Naive B cell (primary cell): ENCODE measurements around the gene NECAB3. TPM values are rescaled to one million over a fixed set of nuclear protein-coding genes. Genes with fewer than 3 reads are reported as not detected.

Experiments
- ATAC-seq, 2 donors: fragments of 150-1000 bp; cut with Tn5 transposase; 2 replicates each; pipeline ENCODE4 v1.10.0; 2021; ENCODE audit warnings: low read depth in 2 of 2, mild to moderate bottlenecking in 2 of 2, moderate library complexity in 2 of 2
- DNase-seq: peaks from one replicate; pipeline ENCODE4 v3.0.0; 2022
- H3K27ac Mint-ChIP-seq, 6 donors: one replicate each; pipeline ENCODE4 v1.8.0; 2020 to 2022; ENCODE audit warnings: mild to moderate bottlenecking in 6 of 6, mixed read lengths in 6 of 6, moderate library complexity in 5 of 6, inconsistent platforms in 2 of 6
- H3K27me3 Mint-ChIP-seq, 3 donors: one replicate each; pipeline ENCODE4 v1.8.0; 2021 to 2022; ENCODE audit warnings: mixed read lengths in 3 of 3, mild to moderate bottlenecking in 1 of 3
- H3K36me3 Mint-ChIP-seq, 2 donors: one replicate each; pipeline ENCODE4 v1.8.0; 2020 to 2022; ENCODE audit warnings: mixed read lengths in 2 of 2, inconsistent platforms in 1 of 2, mild to moderate bottlenecking in 1 of 2
- H3K4me1 Mint-ChIP-seq, 3 donors: one replicate each; pipeline ENCODE4 v1.8.0; 2020 to 2022; ENCODE audit warnings: mixed read lengths in 3 of 3, inconsistent platforms in 1 of 3, mild to moderate bottlenecking in 1 of 3, moderate library complexity in 1 of 3
- H3K4me3 Mint-ChIP-seq, 8 donors: one replicate each; pipeline ENCODE4 v1.8.0; 2020 to 2022; ENCODE audit warnings: mild to moderate bottlenecking in 8 of 8, mixed read lengths in 8 of 8, moderate library complexity in 8 of 8, inconsistent platforms in 2 of 8
- H3K9me3 Mint-ChIP-seq, 7 donors: one replicate each; pipeline ENCODE4 v1.8.0; 2020 to 2022; ENCODE audit warnings: mixed read lengths in 7 of 7, mild to moderate bottlenecking in 5 of 7, inconsistent platforms in 2 of 7, moderate library complexity in 1 of 7
- polyA plus RNA-seq, 6 donors: library from polyadenylated mRNA; unstranded; fragments of 300-500 nt; fragmentation: Illumina TruSeq; gene quantifications; one replicate each; pipeline ENCODE4 v1.2.3, GENCODE V29; 2021; ENCODE audit warnings: low read depth in 6 of 6

Gene NECAB3
- polyA plus RNA-seq, 6 donors from 2014 or later: 0.74 to 1.0 (median 0.82) TPM; not detected in 3

- ATAC-seq: no peak
- Mint-ChIP-seq H3K27me3 (no peaks in the 10 kb centered on the region), H3K36me3 (no peaks in the 10 kb centered on the region), H3K27ac (peak overlapping the region in 1 of 6 donors; percentile 14), H3K4me1 (peaks cover 28 to 35% (median 32%) of the 10 kb centered on the region in 3 donors), H3K9me3 (no peaks in the 10 kb centered on the region), H3K4me3 (peak overlapping the region in 1 of 8 donors; percentile 30)
- no peak for DNase-seq
Observed at GRCh38 chr20:33669873-33670640, 4.2 kb downstream of the NECAB3 start.

GRCh38 chr20:33669224-33669623 lies 5.0 kb downstream of the NECAB3 start:
- DNase-seq: no peak
- Mint-ChIP-seq H3K4me1 (peaks cover 32 to 37% (median 36%) of the 10 kb centered on the region in 3 donors), H3K27me3 (no peaks in the 10 kb centered on the region), H3K9me3 (no peaks in the 10 kb centered on the region), H3K27ac (peak overlapping the region in 1 of 6 donors; percentile 67), H3K36me3 (no peaks in the 10 kb centered on the region), H3K4me3 (peak overlapping the region in 3 of 8 donors; percentile 51 to 82 (median 53))
- no peak for ATAC-seq

GRCh38 chr20:33668466-33669155 lies 5.6 kb downstream of the NECAB3 start:
- no peaks in the 10 kb centered on the region for H3K27me3 Mint-ChIP-seq
- H3K36me3 Mint-ChIP-seq: no peaks in the 10 kb centered on the region
- peaks cover 29 to 38% (median 36%) of the 10 kb centered on the region in 3 donors for H3K4me1 Mint-ChIP-seq
- H3K9me3 Mint-ChIP-seq: no peaks in the 10 kb centered on the region
- peak overlapping the region in 2 of 6 donors; percentile 11 to 67 for H3K27ac Mint-ChIP-seq
- ATAC-seq (no peak), DNase-seq (no peak)
- peak overlapping the region; percentile 58 to 89 (median 82) for H3K4me3 Mint-ChIP-seq

- Mint-ChIP-seq H3K4me1 (peaks cover 22 to 33% (median 32%) of the 10 kb centered on the region in 3 donors), H3K36me3 (no peaks in the 10 kb centered on the region), H3K27me3 (no peaks in the 10 kb centered on the region), H3K27ac (peak overlapping the region in 4 of 6 donors; percentile 11 to 49 (median 26)), H3K4me3 (peak overlapping the region; percentile 67 to 89 (median 82)), H3K9me3 (no peaks in the 10 kb centered on the region)
- ATAC-seq (peak; percentile 54 to 58), DNase-seq (peak; percentile 73)
Observed at GRCh38 chr20:33667676-33668465, 6.4 kb downstream of the NECAB3 start.

GRCh38 chr20:33667245-33667675 lies 7.0 kb downstream of the NECAB3 start:
- peak overlapping the region; percentile 67 to 92 (median 88) for H3K4me3 Mint-ChIP-seq
- no peaks in the 10 kb centered on the region for H3K9me3 Mint-ChIP-seq
- H3K4me1 Mint-ChIP-seq: peaks cover 21 to 37% (median 34%) of the 10 kb centered on the region in 3 donors
- H3K27ac Mint-ChIP-seq: peak overlapping the region in 3 of 6 donors; percentile 18 to 76 (median 49)
- DNase-seq (peak; percentile 24), ATAC-seq (peak; percentile 11 to 19)
- no peaks in the 10 kb centered on the region for H3K27me3 Mint-ChIP-seq
- no peaks in the 10 kb centered on the region for H3K36me3 Mint-ChIP-seq

GRCh38 chr20:33666293-33667244 lies 7.7 kb downstream of the NECAB3 start, which contains the start of gene ACTL10:
Gene ACTL10 (plus strand): TSS chr20:33666943. CDS start chr20:33667498, 555 bp downstream.
- DNase-seq: peak; percentile 78
- peak within 1 kb of the TSS in 5 of 6 donors; percentile 49 to 98 (median 85) for H3K27ac Mint-ChIP-seq
- peak; percentile 61 to 63 for ATAC-seq
- H3K27me3 Mint-ChIP-seq: no peaks in the 10 kb centered on the region
- H3K9me3 Mint-ChIP-seq: no peaks in the 10 kb centered on the region
- H3K4me1 Mint-ChIP-seq: peaks cover 21 to 37% (median 34%) of the 10 kb centered on the region in 3 donors
- H3K36me3 Mint-ChIP-seq: no peaks in the 10 kb centered on the region
- peak within 1 kb of the TSS; percentile 87 to 95 (median 92) for H3K4me3 Mint-ChIP-seq

- no peak for DNase-seq
- no peaks in the 10 kb centered on the region for H3K27me3 Mint-ChIP-seq
- H3K9me3 Mint-ChIP-seq: no peaks in the 10 kb centered on the region
- peak overlapping the region in 7 of 8 donors; percentile 75 to 92 (median 90) for H3K4me3 Mint-ChIP-seq
- H3K36me3 Mint-ChIP-seq: no peaks in the 10 kb centered on the region
- ATAC-seq: no peak
- H3K27ac Mint-ChIP-seq: peak overlapping the region in 5 of 6 donors; percentile 57 to 95 (median 84)
- H3K4me1 Mint-ChIP-seq: peaks cover 21 to 37% (median 34%) of the 10 kb centered on the region in 3 donors
Observed at GRCh38 chr20:33664762-33665144, 9.5 kb downstream of the NECAB3 start.

- peak overlapping the region; percentile 75 to 92 (median 90) for H3K4me3 Mint-ChIP-seq
- no peaks in the 10 kb centered on the region for H3K9me3 Mint-ChIP-seq
Observed at GRCh38 chr20:33664085-33664761, 10.0 kb downstream of the NECAB3 start.

GRCh38 chr20:33663161-33664084 lies 10.8 kb downstream of the NECAB3 start:
- Mint-ChIP-seq H3K4me1 (peaks cover 20 to 35% (median 34%) of the 10 kb centered on the region in 3 donors), H3K4me3 (peak overlapping the region; percentile 75 to 92 (median 90)), H3K27ac (peak overlapping the region in 5 of 6 donors; percentile 70 to 90 (median 81)), H3K9me3 (no peaks in the 10 kb centered on the region), H3K36me3 (no peaks in the 10 kb centered on the region), H3K27me3 (no peaks in the 10 kb centered on the region)
- DNase-seq: peak; percentile 81
- ATAC-seq: peak; percentile 56 to 65

More at GRCh38 chr20:33664085-33664761, 10.0 kb downstream of the NECAB3 start:
- Mint-ChIP-seq H3K36me3 (no peaks in the 10 kb centered on the region), H3K27ac (peak overlapping the region in 5 of 6 donors; percentile 42 to 95 (median 84)), H3K27me3 (no peaks in the 10 kb centered on the region), H3K4me1 (peaks cover 21 to 37% (median 34%) of the 10 kb centered on the region in 3 donors)
- no peak for DNase-seq
- ATAC-seq: no peak

- Mint-ChIP-seq H3K36me3 (no peaks in the 10 kb centered on the region), H3K4me1 (peaks cover 15 to 34% (median 30%) of the 10 kb centered on the region in 3 donors), H3K9me3 (no peaks in the 10 kb centered on the region), H3K27me3 (no peaks in the 10 kb centered on the region), H3K4me3 (peak within 1 kb of the TSS; percentile 75 to 92 (median 90)), H3K27ac (peak within 1 kb of the TSS in 5 of 6 donors; percentile 38 to 81 (median 71))
- ATAC-seq (no peak), DNase-seq (no peak)
Observed at GRCh38 chr20:33662172-33662571, 12.1 kb downstream of the NECAB3 start, which contains the start of gene C20orf144. Gene C20orf144 (plus strand): TSS chr20:33662327. CDS start chr20:33662346, 19 bp downstream.

- no peaks in the 10 kb centered on the region for H3K27me3 Mint-ChIP-seq
- peaks cover 9 to 25% (median 22%) of the 10 kb centered on the region in 3 donors for H3K4me1 Mint-ChIP-seq
- no peak overlapping the region for H3K27ac Mint-ChIP-seq
- DNase-seq (no peak), ATAC-seq (no peak)
- H3K4me3 Mint-ChIP-seq: peak overlapping the region in 1 of 8 donors; percentile 47
- no peaks in the 10 kb centered on the region for H3K36me3 Mint-ChIP-seq
- H3K9me3 Mint-ChIP-seq: no peaks in the 10 kb centered on the region
Observed at GRCh38 chr20:33660685-33661058, 13.6 kb downstream of the NECAB3 start.
